GM12878 (cell line): ENCODE measurements around the gene YPEL4. TPM values are rescaled to one million over a fixed set of nuclear protein-coding genes. Genes with fewer than 3 reads are reported as not detected.

Experiments
- ATAC-seq: fragments of 200-7000 bp; cut with Tn5 transposase; 3 replicates; pipeline ENCODE4 v1.9.1; 2020; ENCODE audit warnings: mild to moderate bottlenecking, moderate library complexity
- BruUV-seq: library from RNA; stranded (reverse); fragments of 400-500 nt; replicated peaks from 2 replicates; lab custom pipeline; 2021; lab: Mats Ljungman, UMichigan
- CTCF ChIA-PET: fragments of 300-600 bp; sonication (Branson Sonifier 250); formaldehyde crosslinking; extraction: SDS; loops from one replicate; lab custom pipeline; 2021; ENCODE audit warnings: inconsistent platforms; lab: Yijun Ruan, JAX
- POLR2A ChIA-PET: fragments of 350-600 bp; formaldehyde crosslinking; extraction: SDS; loops from one replicate; lab custom pipeline; 2021; ENCODE audit warnings: inconsistent platforms; lab: Charles Lee
- RAD21 ChIA-PET: fragments of 300-600 bp; sonication (Branson Sonifier 250); formaldehyde crosslinking; loops from one replicate; lab custom pipeline; 2023; ENCODE audit warnings: antibody characterized with exemption; ENCODE audit not compliant: unreplicated experiment; lab: Charles Lee
- SMC1A ChIA-PET: fragments of 300-600 bp; sonication (Branson Sonifier 250); formaldehyde crosslinking; loops from one replicate; lab custom pipeline; 2023; ENCODE audit not compliant: unreplicated experiment, uncharacterized antibody; lab: Charles Lee
- DNase-seq: peaks from one replicate; pipeline ENCODE4 v3.0.0-alpha.2; 2011; ENCODE audit warnings: low read depth, low spot score
- FAIRE-seq: peaks from 3 replicates; lab custom pipeline; 2011; peaks lifted over from hg19 to GRCh38; lab: Jason Lieb, UNC
- H2AFZ ChIP-seq: 2 replicates; pipeline ENCODE4 v1.6.0; 2011; ENCODE audit warnings: low read depth, low read length, control low read depth; ENCODE audit not compliant: control insufficient read depth
- H3K27ac ChIP-seq: 2 replicates; pipeline ENCODE4 v1.5.1; 2011; ENCODE audit warnings: control low read depth; ENCODE audit not compliant: control insufficient read depth, insufficient read depth
- H3K27me3 ChIP-seq, 2 experiments: replicated peaks in 1 of 2; 2 replicates each; pipeline versions ENCODE4 v1.6.0 to v1.6.1; 2011; ENCODE audit warnings: low read length in 1 of 2; ENCODE audit not compliant: control insufficient read depth in 2 of 2, insufficient read depth in 2 of 2
- H3K36me3 ChIP-seq, 2 experiments: 2 replicates each; pipeline ENCODE4 v1.5.1; 2011; ENCODE audit warnings: low read length in 1 of 2; ENCODE audit not compliant: control insufficient read depth in 2 of 2, insufficient read depth in 2 of 2
- H3K4me1 ChIP-seq: 2 replicates; pipeline ENCODE4 v1.6.1; 2011; ENCODE audit warnings: mild to moderate bottlenecking, low read length, moderate library complexity, mixed read lengths; ENCODE audit not compliant: control insufficient read depth, insufficient read depth
- H3K4me2 ChIP-seq: 2 replicates; pipeline ENCODE4 v1.6.0; 2011; ENCODE audit warnings: control low read depth; ENCODE audit not compliant: control insufficient read depth, insufficient read depth
- H3K4me3 ChIP-seq: fragments of 200-600 bp; sonication (generic); 2 replicates; pipeline ENCODE4 v1.5.1; 2016
- H3K79me2 ChIP-seq: 2 replicates; pipeline ENCODE4 v1.6.0; 2011; ENCODE audit warnings: low read length; ENCODE audit not compliant: control insufficient read depth, insufficient read depth
- H3K9ac ChIP-seq: 2 replicates; pipeline ENCODE4 v1.8.0; 2011; ENCODE audit warnings: low read length, control low read depth, mixed read lengths; ENCODE audit not compliant: control insufficient read depth, insufficient read depth
- H3K9me3 ChIP-seq: replicated peaks from 3 replicates; pipeline ENCODE4 v1.5.1; 2011; ENCODE audit warnings: mild to moderate bottlenecking, low read length; ENCODE audit not compliant: control insufficient read depth, insufficient read depth
- H4K20me1 ChIP-seq: 2 replicates; pipeline ENCODE4 v1.6.0; 2011; ENCODE audit not compliant: control insufficient read depth, insufficient read depth
- BHLHE40 ChIP-seq, 2 experiments: fragments of 450-650 bp in 1 of 2; IDR thresholded peaks; 2 replicates each; pipeline ENCODE4 v1.6.1; 2011 to 2017; ENCODE audit warnings: low read depth in 2 of 2, borderline replicate concordance in 1 of 2, improper control_type of control experiment in 1 of 2, low read length in 1 of 2, mild to moderate bottlenecking in 1 of 2
- CBFB ChIP-seq: IDR thresholded peaks from 2 replicates; pipeline ENCODE4 v1.6.1; 2016; ENCODE audit warnings: antibody characterized with exemption, low read depth
- FOXK2 ChIP-seq: fragments of 450-650 bp; IDR thresholded peaks from 2 replicates; pipeline ENCODE4 v1.6.1; 2017; ENCODE audit warnings: mild to moderate bottlenecking, moderate library complexity
- GATAD2B ChIP-seq: fragments of 450-650 bp; conservative IDR thresholded peaks from 2 replicates; pipeline ENCODE4 v1.6.1; 2017; ENCODE audit warnings: low read depth, mild to moderate bottlenecking, moderate library complexity
- IKZF2 ChIP-seq, 2 experiments: fragments of 450-650 bp; IDR thresholded peaks; 2 replicates each; pipeline ENCODE4 v1.6.1; 2017; ENCODE audit warnings: mild to moderate bottlenecking in 2 of 2, moderate library complexity in 2 of 2
- LARP7 ChIP-seq: fragments of 450-650 bp; IDR thresholded peaks from 2 replicates; pipeline ENCODE4 v1.6.1; 2017; ENCODE audit warnings: mild to moderate bottlenecking
- MTA3 ChIP-seq: IDR thresholded peaks from 2 replicates; pipeline ENCODE4 v1.6.1; 2012; ENCODE audit warnings: low read length, inconsistent platforms, borderline replicate concordance
- MYC ChIP-seq: IDR thresholded peaks from 2 replicates; pipeline ENCODE4 v1.6.1; 2011; ENCODE audit warnings: mild to moderate bottlenecking, low read length, moderate library complexity, inconsistent platforms; ENCODE audit not compliant: insufficient read depth, insufficient replicate concordance, insufficient read length, severe bottlenecking
- NBN ChIP-seq: fragments of 450-650 bp; IDR thresholded peaks from 2 replicates; pipeline ENCODE4 v1.6.1; 2016
- NFIC ChIP-seq: IDR thresholded peaks from 2 replicates; pipeline ENCODE4 v1.6.1; 2012; ENCODE audit warnings: low read depth, mild to moderate bottlenecking, inconsistent platforms, low read length, moderate library complexity
- RAD51 ChIP-seq: fragments of 450-650 bp; IDR thresholded peaks from 2 replicates; pipeline ENCODE4 v1.6.1; 2016; ENCODE audit warnings: moderate library complexity, mild to moderate bottlenecking, inconsistent platforms
- RBBP5 ChIP-seq: fragments of 200-600 bp; sonication (generic); conservative IDR thresholded peaks from 2 replicates; pipeline ENCODE4 v1.6.1; 2016
- RELA ChIP-seq: fragments of 450-650 bp; IDR thresholded peaks from 2 replicates; pipeline ENCODE4 v1.8.0; 2014; ENCODE audit warnings: borderline replicate concordance; ENCODE audit not compliant: partially characterized antibody
- RUNX3 ChIP-seq: IDR thresholded peaks from 2 replicates; pipeline ENCODE4 v1.6.1; 2012; ENCODE audit warnings: low read length, inconsistent platforms
- SPI1 ChIP-seq: IDR thresholded peaks from 2 replicates; pipeline ENCODE4 v1.6.1; 2011; ENCODE audit warnings: low read depth, mild to moderate bottlenecking, low read length, moderate library complexity, borderline replicate concordance; ENCODE audit not compliant: insufficient read depth
- YY1 ChIP-seq: IDR thresholded peaks from 2 replicates; pipeline ENCODE4 v1.6.1; 2011; ENCODE audit warnings: low read depth, mild to moderate bottlenecking, low read length
- WGBS: methylation state at CpG from one replicate; pipeline ENCODE4 v1.1.6; 2016; ENCODE audit warnings: low lambda C conversion rate; ENCODE audit not compliant: insufficient replicate concordance, insufficient coverage; ENCODE audit errors: missing lambda C conversion rate; 5-methylcytosine and 5-hydroxymethylcytosine counted together
- in situ Hi-C: fragments of 300-500 bp; cut with MboI; formaldehyde crosslinking; loops from 9 replicates; pipeline ENCODE4 v1.14.3; 2018; ENCODE audit warnings: mixed read lengths
- intact Hi-C: fragments of 100-400 bp; cut with micrococcal nuclease; formaldehyde crosslinking; loops from one replicate; pipeline ENCODE4 v1.14.2; 2022; ENCODE audit not compliant: unreplicated experiment
- polyA plus RNA-seq, 11 experiments: library from polyadenylated mRNA; depleted of rRNA in 4 of 11; unstranded in 6 of 11; stranded (reverse) in 5 of 11; fragments of >200 nt; fragmentation: Nextera tagmentation in 4 of 11; fragmentation: Illumina TruSeq in 1 of 11; extraction: Ambion mirVana in 4 of 11; extraction: Trizol in 1 of 11; gene quantifications; 1 replicate in 1 of 11; 2 replicates in 10 of 11; pipeline versions ENCODE4 v1.2.1 to v1.2.3, GENCODE V29; 2011 to 2016; ENCODE audit warnings: inconsistent platforms in 2 of 11, missing spikeins in 2 of 11, low read depth in 1 of 11
- total RNA-seq, 4 experiments: library from RNA; depleted of rRNA in 3 of 4; stranded (reverse); fragments of >200 nt in 3 of 4; fragmentation: Illumina TruSeq in 1 of 4; extraction: Trizol in 1 of 4; gene quantifications; 2 replicates each; pipeline versions ENCODE4 v1.2.1 to v1.2.3, GENCODE V29; 2013 to 2021
- TF ChIP-seq, protein P1 (sequence below): fragments of 450-650 bp; IDR thresholded peaks from 2 replicates; pipeline ENCODE4 v1.6.1; 2016; ENCODE audit warnings: mild to moderate bottlenecking

The YPEL4 gene
- total and polyA plus RNA-seq, 10 of the 15 experiments (the other 5 are each of a cell fraction or from before 2014, with no cell fraction given) = 0.07 to 0.50 (median 0.13) TPM; not detected in 5

- Histone ChIP-seq H3K27me3 (no peaks in the 10 kb centered on the region; a peak in 1 of 4 replicates), H3K9me3 (no peaks in the 10 kb centered on the region), H3K4me3 (no peak overlapping the region), H3K4me2 (no peak overlapping the region), H3K27ac (no peak overlapping the region)
- intact Hi-C loops = no loop called here
- no TSS peak for BruUV-seq
- CTCF ChIA-PET = interaction anchor here (1.1 to 2.7 kb wide), 2 partner anchors 14 to 17 kb away, joined by 4 to 15 read pairs; no protein-coding TSS in a partner anchor
- FAIRE-seq (no peak), ATAC-seq (no peak)
- TF ChIP-seq SPI1 (no peak), RUNX3 (no peak), NFIC (no peak), GATAD2B (no peak), MYC (no peak), RBBP5 (no peak), NBN (no peak), IKZF2 (IDR thresholded peaks at IDR 0.05) (no peak), LARP7 (no peak), BHLHE40 (IDR thresholded peaks at IDR 0.05; ENCODE audit: borderline replicate concordance in 1 of 2, low read depth in 2 of 2, low read length in 1 of 2) (no peak), RELA (no peak), CBFB (no peak), YY1 (no peak), MTA3 (no peak), FOXK2 (no peak), RAD51 (no peak)
- TF ChIP-seq, protein P1, sequence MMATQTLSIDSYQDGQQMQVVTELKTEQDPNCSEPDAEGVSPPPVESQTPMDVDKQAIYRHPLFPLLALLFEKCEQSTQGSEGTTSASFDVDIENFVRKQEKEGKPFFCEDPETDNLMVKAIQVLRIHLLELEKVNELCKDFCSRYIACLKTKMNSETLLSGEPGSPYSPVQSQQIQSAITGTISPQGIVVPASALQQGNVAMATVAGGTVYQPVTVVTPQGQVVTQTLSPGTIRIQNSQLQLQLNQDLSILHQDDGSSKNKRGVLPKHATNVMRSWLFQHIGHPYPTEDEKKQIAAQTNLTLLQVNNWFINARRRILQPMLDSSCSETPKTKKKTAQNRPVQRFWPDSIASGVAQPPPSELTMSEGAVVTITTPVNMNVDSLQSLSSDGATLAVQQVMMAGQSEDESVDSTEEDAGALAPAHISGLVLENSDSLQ = no peak
- TF ChIP-seq, all 136 proteins: peak for 0
- ChIA-PET SMC1A (interaction anchor here (1.4 kb wide), 1 partner anchor 14 kb away, joined by 6 read pairs; no protein-coding TSS in a partner anchor), POLR2A (no interaction called here), RAD21 (interaction anchor here (1.5 kb wide), 1 partner anchor 133 kb away, joined by 3 read pairs; no protein-coding TSS in a partner anchor)
- in situ Hi-C loops = no loop called here
- no peaks in the 10 kb centered on the region for H3K4me1 ChIP-seq
- no peaks in the 10 kb centered on the region for H3K79me2 ChIP-seq
- H3K36me3 ChIP-seq = no peaks in the 10 kb centered on the region
- no peak overlapping the region for H2AFZ ChIP-seq
- no peak for DNase-seq
- 13% methylated on average over 1 of the region's 1 CpG for WGBS
- no peak overlapping the region for H3K9ac ChIP-seq
- H4K20me1 ChIP-seq = no peaks in the 10 kb centered on the region
These were observed 22.8 kb downstream of the YPEL4 start for GRCh38 chr11:57626895-57627294.
